Caco-2 (cell line): ENCODE measurements around the gene MTERF4. TPM values are rescaled to one million over a fixed set of nuclear protein-coding genes. Genes with fewer than 3 reads are reported as not detected.

ENCODE experiments used
- BruUV-seq: library from RNA; stranded (reverse); fragments of 400-500 nt; replicated peaks from 2 replicates; lab custom pipeline; 2021; lab: Mats Ljungman, UMichigan
- CTCF ChIA-PET: fragments of 300-600 bp; sonication (Branson Sonifier 250); formaldehyde crosslinking; loops from one replicate; lab custom pipeline; 2022; ENCODE audit warnings: antibody characterized with exemption; lab: Charles Lee
- POLR2A ChIA-PET: fragments of 300-600 bp; sonication (Branson Sonifier 250); formaldehyde crosslinking; loops from one replicate; lab custom pipeline; 2022; ENCODE audit warnings: antibody characterized with exemption; lab: Charles Lee
- DNase-seq, 2 experiments: peaks; one replicate each; pipeline versions ENCODE4 v3.0.0 to v3.0.0-alpha.2; 2020 to 2022
- H3K27me3 ChIP-seq: replicated peaks from 2 replicates; pipeline ENCODE4 v1.6.0; 2011; ENCODE audit warnings: low read length; ENCODE audit not compliant: control insufficient read depth, insufficient read depth
- H3K36me3 ChIP-seq: 2 replicates; pipeline ENCODE4 v1.5.1; 2011; ENCODE audit warnings: low read length; ENCODE audit not compliant: control insufficient read depth, insufficient read depth
- H3K4me1 ChIP-seq: fragments of 250-450 bp; sonication (Bioruptor Pico); 2 replicates; pipeline ENCODE4 v1.5.1; 2020; ENCODE audit warnings: mild to moderate bottlenecking
- H3K4me3 ChIP-seq: 2 replicates; pipeline ENCODE4 v1.5.1; 2011; ENCODE audit warnings: low read depth, mild to moderate bottlenecking, control low read depth, low read length
- H3K9me3 ChIP-seq: fragments of 250-450 bp; sonication (Bioruptor Pico); 2 replicates; pipeline ENCODE4 v1.5.1; 2020; ENCODE audit warnings: mild to moderate bottlenecking, moderate library complexity
- H3K27ac Mint-ChIP-seq: one replicate; pipeline ENCODE4 v1.8.0; 2022; ENCODE audit warnings: mixed read lengths; ENCODE audit not compliant: unreplicated experiment
- H3K27me3 Mint-ChIP-seq: one replicate; pipeline ENCODE4 v1.8.0; 2022; ENCODE audit warnings: mixed read lengths; ENCODE audit not compliant: insufficient read depth, unreplicated experiment
- H3K36me3 Mint-ChIP-seq: one replicate; pipeline ENCODE4 v1.8.0; 2022; ENCODE audit warnings: mild to moderate bottlenecking, mixed read lengths; ENCODE audit not compliant: insufficient read depth, unreplicated experiment
- H3K4me1 Mint-ChIP-seq: one replicate; pipeline ENCODE4 v1.8.0; 2022; ENCODE audit warnings: low read depth, mixed read lengths; ENCODE audit not compliant: unreplicated experiment
- H3K4me3 Mint-ChIP-seq: one replicate; pipeline ENCODE4 v1.8.0; 2022; ENCODE audit warnings: mild to moderate bottlenecking, moderate library complexity, mixed read lengths; ENCODE audit not compliant: unreplicated experiment
- H3K9me3 Mint-ChIP-seq: one replicate; pipeline ENCODE4 v1.8.0; 2022; ENCODE audit warnings: mixed read lengths; ENCODE audit not compliant: unreplicated experiment
- intact Hi-C: fragments of 100-400 bp; cut with micrococcal nuclease; formaldehyde crosslinking; loops from one replicate; pipeline ENCODE4 v1.10.0; 2022; ENCODE audit not compliant: unreplicated experiment
- total RNA-seq: library from RNA; stranded (reverse); gene quantifications from 2 replicates; pipeline ENCODE4 v1.2.3, GENCODE V29; 2022
- TF ChIP-seq, protein P1 (sequence below), 2 experiments: fragments of 200-600 bp in 1 of 2; IDR thresholded peaks; 1 replicate in 1 of 2; 2 replicates in 1 of 2; pipeline versions ENCODE4 v1.5.1 to v1.8.0; 2011 to 2022; ENCODE audit warnings: antibody characterized with exemption in 1 of 2, control low read depth in 1 of 2, inconsistent platforms in 1 of 2, low read depth in 1 of 2, low read length in 1 of 2, mild to moderate bottlenecking in 1 of 2, moderate library complexity in 1 of 2; ENCODE audit not compliant: insufficient read depth in 1 of 2, severe bottlenecking in 1 of 2, unreplicated experiment in 1 of 2

The MTERF4 gene
- total RNA-seq, 1 experiment from 2014 or later: 22.2 TPM

DNA sequence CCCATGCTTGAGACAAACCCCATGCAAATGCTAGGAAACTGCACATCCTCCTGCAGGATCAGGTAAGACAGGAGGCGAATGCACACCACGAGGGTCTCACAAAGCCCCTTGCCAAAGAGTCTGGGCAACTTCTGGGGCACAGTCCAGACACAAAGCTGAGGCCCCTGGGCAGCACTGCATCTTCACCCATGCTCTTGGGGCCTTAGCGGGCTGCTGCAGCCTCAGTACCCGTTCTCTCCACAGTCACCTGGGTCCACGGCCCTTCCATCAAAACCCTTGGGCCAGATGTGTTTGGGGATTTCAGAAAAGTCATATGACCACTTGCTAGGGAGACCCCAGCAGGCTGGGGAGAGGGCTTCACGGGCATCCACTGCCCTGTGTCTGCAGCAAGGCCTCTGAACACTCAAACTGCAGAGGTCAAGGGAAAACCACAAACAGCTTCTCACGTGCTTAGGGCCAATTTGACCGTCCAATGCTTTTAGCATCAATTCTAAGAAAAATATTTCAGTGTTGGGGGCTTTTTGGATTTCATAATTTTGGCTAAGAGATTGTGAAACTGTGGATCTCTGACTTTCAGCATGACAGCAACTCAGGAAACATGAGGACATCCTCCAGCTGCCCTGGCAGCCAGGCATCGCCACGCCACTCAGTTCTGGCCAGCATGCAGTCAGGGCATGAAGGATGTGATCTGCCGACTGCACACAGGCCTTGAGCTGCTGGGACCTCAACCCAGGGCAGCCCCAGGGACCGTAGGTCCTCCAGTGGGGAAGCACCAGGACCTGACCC lies 27.2 kb upstream of the MTERF4 start:
- Mint-ChIP-seq H3K4me1 (no peaks in the 10 kb centered on the region), H3K4me3 (no peak overlapping the region), H3K27ac (no peak overlapping the region), H3K9me3 (no peaks in the 10 kb centered on the region), H3K36me3 (no peaks in the 10 kb centered on the region), H3K27me3 (no peaks in the 10 kb centered on the region)
- intact Hi-C loops: no loop called here
- CTCF ChIA-PET: interaction anchor here (0.6 kb wide), 1 partner anchor 1258 kb away, joined by 5 read pairs; no protein-coding TSS in a partner anchor
- POLR2A ChIA-PET: no interaction called here
- H3K4me1 ChIP-seq: no peaks in the 10 kb centered on the region
- H3K36me3 ChIP-seq: no peaks in the 10 kb centered on the region
- no peak overlapping the region for H3K4me3 ChIP-seq
- no peaks in the 10 kb centered on the region for H3K27me3 ChIP-seq
- H3K9me3 ChIP-seq: no peaks in the 10 kb centered on the region
- no peak for DNase-seq
- TF ChIP-seq, protein P1, sequence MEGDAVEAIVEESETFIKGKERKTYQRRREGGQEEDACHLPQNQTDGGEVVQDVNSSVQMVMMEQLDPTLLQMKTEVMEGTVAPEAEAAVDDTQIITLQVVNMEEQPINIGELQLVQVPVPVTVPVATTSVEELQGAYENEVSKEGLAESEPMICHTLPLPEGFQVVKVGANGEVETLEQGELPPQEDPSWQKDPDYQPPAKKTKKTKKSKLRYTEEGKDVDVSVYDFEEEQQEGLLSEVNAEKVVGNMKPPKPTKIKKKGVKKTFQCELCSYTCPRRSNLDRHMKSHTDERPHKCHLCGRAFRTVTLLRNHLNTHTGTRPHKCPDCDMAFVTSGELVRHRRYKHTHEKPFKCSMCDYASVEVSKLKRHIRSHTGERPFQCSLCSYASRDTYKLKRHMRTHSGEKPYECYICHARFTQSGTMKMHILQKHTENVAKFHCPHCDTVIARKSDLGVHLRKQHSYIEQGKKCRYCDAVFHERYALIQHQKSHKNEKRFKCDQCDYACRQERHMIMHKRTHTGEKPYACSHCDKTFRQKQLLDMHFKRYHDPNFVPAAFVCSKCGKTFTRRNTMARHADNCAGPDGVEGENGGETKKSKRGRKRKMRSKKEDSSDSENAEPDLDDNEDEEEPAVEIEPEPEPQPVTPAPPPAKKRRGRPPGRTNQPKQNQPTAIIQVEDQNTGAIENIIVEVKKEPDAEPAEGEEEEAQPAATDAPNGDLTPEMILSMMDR (IDR thresholded peaks at IDR 0.05; ENCODE audit: insufficient read depth in 1 of 2, low read depth in 1 of 2, low read length in 1 of 2, severe bottlenecking in 1 of 2, unreplicated experiment in 1 of 2): no peak
- BruUV-seq: no TSS peak

DNA sequence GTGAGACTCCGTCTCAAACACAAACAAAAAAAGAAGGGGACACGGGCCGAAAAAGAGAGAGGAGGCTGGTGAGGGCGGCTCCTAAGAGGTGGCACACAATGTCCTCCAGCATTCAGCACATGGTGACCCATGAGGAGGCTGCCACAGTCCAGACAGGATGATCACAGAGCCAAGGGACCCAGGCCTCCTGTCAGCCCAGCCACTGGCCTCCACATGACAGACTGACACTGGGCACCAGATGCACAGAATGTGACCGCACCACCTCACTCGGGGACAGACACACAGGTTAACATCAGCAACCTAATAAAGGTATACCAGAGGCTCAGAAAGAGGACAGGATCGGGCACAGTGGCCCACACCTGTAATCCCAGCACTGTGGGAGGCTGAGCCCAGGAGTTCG lies 26.2 kb upstream of the MTERF4 start:
- H3K36me3 ChIP-seq: no peaks in the 10 kb centered on the region
- H3K36me3 Mint-ChIP-seq: no peaks in the 10 kb centered on the region
- ChIA-PET CTCF (no interaction called here), POLR2A (no interaction called here)
- no peak overlapping the region for H3K4me3 Mint-ChIP-seq
- no peak overlapping the region for H3K27ac Mint-ChIP-seq
- no peak for DNase-seq
- no peaks in the 10 kb centered on the region for H3K4me1 ChIP-seq
- no peaks in the 10 kb centered on the region for H3K27me3 ChIP-seq
- no peaks in the 10 kb centered on the region for H3K27me3 Mint-ChIP-seq
- no peak overlapping the region for H3K4me3 ChIP-seq
- TF ChIP-seq, protein P1 (IDR thresholded peaks at IDR 0.05; ENCODE audit: insufficient read depth in 1 of 2, low read depth in 1 of 2, low read length in 1 of 2, severe bottlenecking in 1 of 2, unreplicated experiment in 1 of 2): no peak
- intact Hi-C loops: no loop called here
- BruUV-seq: no TSS peak
- H3K9me3 Mint-ChIP-seq: no peaks in the 10 kb centered on the region
- H3K4me1 Mint-ChIP-seq: no peaks in the 10 kb centered on the region
- H3K9me3 ChIP-seq: no peaks in the 10 kb centered on the region

DNA sequence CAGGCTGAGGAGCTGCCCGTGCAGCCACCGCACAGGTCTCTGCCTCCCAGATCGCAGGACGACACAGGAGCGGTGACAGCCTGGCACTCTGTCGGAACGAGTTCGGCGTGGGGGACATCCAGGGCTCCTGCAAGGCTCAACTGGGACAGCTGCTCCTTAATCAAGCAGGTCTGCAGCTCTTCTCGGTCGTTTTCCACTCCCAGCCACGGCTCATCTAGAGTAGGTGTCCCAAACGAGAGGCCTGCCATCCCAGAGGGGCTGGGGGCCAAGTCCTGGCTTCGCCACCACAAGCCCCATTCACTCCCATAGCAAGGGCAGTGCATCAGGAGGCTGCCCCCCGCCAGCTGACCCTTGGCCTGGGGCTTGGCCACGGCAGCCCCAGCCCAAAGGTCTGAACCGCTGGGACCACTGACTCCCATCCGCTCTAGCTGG lies 24.7 kb upstream of the MTERF4 start:
- ChIA-PET CTCF (no interaction called here), POLR2A (no interaction called here)

More for the DNA sequence above, 24.7 kb upstream of the MTERF4 start:
- TF ChIP-seq, protein P1 (IDR thresholded peaks at IDR 0.05; ENCODE audit: insufficient read depth in 1 of 2, low read depth in 1 of 2, low read length in 1 of 2, severe bottlenecking in 1 of 2, unreplicated experiment in 1 of 2): no peak
- no TSS peak for BruUV-seq
- H3K4me3 Mint-ChIP-seq: no peak overlapping the region
- no peaks in the 10 kb centered on the region for H3K9me3 Mint-ChIP-seq
- DNase-seq: no peak
- H3K4me1 ChIP-seq: no peaks in the 10 kb centered on the region
- H3K36me3 ChIP-seq: no peaks in the 10 kb centered on the region
- no peaks in the 10 kb centered on the region for H3K27me3 ChIP-seq
- no peaks in the 10 kb centered on the region for H3K4me1 Mint-ChIP-seq
- H3K27me3 Mint-ChIP-seq: no peaks in the 10 kb centered on the region
- no peaks in the 10 kb centered on the region for H3K36me3 Mint-ChIP-seq
- no peaks in the 10 kb centered on the region for H3K9me3 ChIP-seq
- H3K27ac Mint-ChIP-seq: no peak overlapping the region
- no peak overlapping the region for H3K4me3 ChIP-seq
- intact Hi-C loops: no loop called here
